ENCODE data around the gene MAGI1.

DNA sequence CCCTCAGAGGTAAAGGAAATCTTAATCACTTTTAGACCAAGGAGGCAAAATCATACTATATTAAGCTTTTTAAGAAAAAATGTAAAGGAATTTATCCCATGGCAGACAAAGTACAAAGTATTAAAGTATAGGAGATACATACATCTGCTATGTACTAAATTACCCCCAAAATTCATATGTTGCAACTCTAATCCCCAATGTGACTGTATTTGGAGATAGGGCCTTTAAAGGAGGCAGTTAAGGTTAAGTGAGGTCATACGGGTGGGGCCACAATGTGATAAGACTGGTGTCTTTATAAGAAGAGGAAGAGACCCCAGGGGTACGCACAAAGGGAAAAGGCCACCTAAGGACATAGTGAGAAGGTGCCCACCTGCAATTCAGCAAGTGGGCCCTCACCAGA, 693.9 kb downstream of the MAGI1 start:
- TF ChIP-seq, protein P1, sequence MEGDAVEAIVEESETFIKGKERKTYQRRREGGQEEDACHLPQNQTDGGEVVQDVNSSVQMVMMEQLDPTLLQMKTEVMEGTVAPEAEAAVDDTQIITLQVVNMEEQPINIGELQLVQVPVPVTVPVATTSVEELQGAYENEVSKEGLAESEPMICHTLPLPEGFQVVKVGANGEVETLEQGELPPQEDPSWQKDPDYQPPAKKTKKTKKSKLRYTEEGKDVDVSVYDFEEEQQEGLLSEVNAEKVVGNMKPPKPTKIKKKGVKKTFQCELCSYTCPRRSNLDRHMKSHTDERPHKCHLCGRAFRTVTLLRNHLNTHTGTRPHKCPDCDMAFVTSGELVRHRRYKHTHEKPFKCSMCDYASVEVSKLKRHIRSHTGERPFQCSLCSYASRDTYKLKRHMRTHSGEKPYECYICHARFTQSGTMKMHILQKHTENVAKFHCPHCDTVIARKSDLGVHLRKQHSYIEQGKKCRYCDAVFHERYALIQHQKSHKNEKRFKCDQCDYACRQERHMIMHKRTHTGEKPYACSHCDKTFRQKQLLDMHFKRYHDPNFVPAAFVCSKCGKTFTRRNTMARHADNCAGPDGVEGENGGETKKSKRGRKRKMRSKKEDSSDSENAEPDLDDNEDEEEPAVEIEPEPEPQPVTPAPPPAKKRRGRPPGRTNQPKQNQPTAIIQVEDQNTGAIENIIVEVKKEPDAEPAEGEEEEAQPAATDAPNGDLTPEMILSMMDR (conservative IDR thresholded peaks at IDR 0.05; ENCODE audit: low read length), result no peak
- TF ChIP-seq EZH2phosphoT487 (IDR thresholded peaks at IDR 0.05; ENCODE audit: borderline replicate concordance), result no peak

Measured in Loucy (cell line).